IPS DF 6.9 (cell line): ENCODE data around the gene KRTAP10-3.
"Not testable (repeated sequence)": the region's sequence is repeated elsewhere in the genome, so short reads cannot be mapped to it uniquely, and the experiment has no call there.

Source experiments
- DNase-seq: peaks from one replicate; pipeline ENCODE4 v3.0.0-alpha.2; 2013; ENCODE audit warnings: low read depth, low spot score
- H3K27ac ChIP-seq: one replicate; pipeline ENCODE4 v1.5.1; 2013; ENCODE audit warnings: low read length, control low read depth
- H3K27me3 ChIP-seq: 2 replicates; pipeline ENCODE4 v1.6.1; 2013; ENCODE audit warnings: mild to moderate bottlenecking, low read length; ENCODE audit not compliant: control insufficient read depth, insufficient read depth
- H3K36me3 ChIP-seq: 2 replicates; pipeline ENCODE4 v1.6.1; 2013; ENCODE audit warnings: low read length; ENCODE audit not compliant: control insufficient read depth, insufficient read depth
- H3K4me1 ChIP-seq: 2 replicates; pipeline ENCODE4 v1.6.1; 2013; ENCODE audit warnings: low read length; ENCODE audit not compliant: control insufficient read depth, insufficient read depth
- H3K4me3 ChIP-seq: 2 replicates; pipeline ENCODE4 v1.5.1; 2013; ENCODE audit warnings: mild to moderate bottlenecking, low read length
- H3K9me3 ChIP-seq: 2 replicates; pipeline ENCODE4 v1.6.1; 2013; ENCODE audit warnings: low read length, inconsistent platforms; ENCODE audit not compliant: control insufficient read depth, insufficient read depth
- WGBS: extraction: QIAGEN DNeasy Blood & Tissue Kit; methylation state at CpG from one replicate; pipeline ENCODE4 v1.1.7; 2013; ENCODE audit warnings: mixed read lengths, missing lambda C conversion rate; ENCODE audit not compliant: insufficient read length, insufficient coverage; 5-methylcytosine and 5-hydroxymethylcytosine counted together

The KRTAP10-3 gene

DNA sequence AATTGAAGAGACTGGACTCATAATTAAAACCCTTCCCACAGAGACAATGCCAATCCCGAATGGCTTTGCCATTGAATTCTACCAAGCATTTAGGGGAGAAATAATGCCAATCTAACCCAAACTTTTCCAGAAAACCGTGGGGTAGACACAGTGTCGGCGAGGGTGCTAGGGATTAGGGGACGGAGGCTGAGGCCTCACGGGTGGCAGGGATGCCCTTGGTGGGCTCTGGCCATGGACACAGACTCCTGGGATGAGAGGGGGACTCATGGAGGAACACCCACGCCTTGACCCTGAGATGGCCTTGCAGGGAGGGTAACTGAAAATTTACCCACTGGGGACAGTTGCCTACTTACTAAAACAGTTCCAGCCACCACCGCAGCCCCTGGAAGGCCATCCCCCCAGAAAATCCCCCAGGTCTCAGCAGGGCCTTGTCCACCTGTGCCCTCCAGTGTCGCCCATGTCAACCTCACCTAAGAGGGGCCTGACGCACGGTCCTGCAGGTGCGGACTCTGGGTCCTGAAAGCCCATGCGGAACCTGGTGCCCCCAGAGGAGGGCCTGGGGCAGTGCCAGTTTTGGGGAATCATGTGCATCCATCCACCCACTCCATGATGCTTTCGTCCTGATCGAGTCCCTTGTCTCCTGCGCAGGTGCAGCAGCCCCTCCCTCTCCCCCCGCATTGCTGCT is 19.9 kb upstream of the KRTAP10-3 start:
- H3K4me1 ChIP-seq, result 0 out of 2 replicates have a peak, but pooled peaks cover 3% of the 10 kb centered on the region
- H3K36me3 ChIP-seq, result no peaks in the 10 kb centered on the region
- no peaks in the 10 kb centered on the region for H3K27me3 ChIP-seq
- no peak for DNase-seq
- no peak overlapping the region for H3K4me3 ChIP-seq
- no CpG with 5 or more reads among the region's 17 CpGs for WGBS
- H3K9me3 ChIP-seq, result no peaks in the 10 kb centered on the region; the same call in 1 of the 2 replicates
- no peak overlapping the region for H3K27ac ChIP-seq

DNA sequence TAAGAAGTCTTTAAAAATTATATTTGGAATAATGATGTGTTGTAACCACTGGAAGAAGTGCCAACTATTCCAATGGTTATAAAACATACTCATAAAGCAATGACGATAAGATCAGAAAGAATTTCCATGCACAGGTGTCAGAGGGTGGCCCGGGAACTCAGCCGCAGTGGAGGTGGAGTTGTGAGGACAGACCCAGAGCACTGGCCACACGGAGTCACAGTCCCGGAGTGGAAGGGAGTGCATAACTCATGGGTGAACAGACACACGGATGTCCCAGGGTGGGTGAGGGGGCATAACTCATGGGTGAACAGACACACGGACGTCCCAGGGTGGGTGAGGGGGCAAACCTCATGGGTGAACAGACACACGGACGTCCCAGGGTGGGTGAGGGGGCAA is 17.4 kb upstream of the KRTAP10-3 start:
- Histone ChIP-seq H3K27me3 (no peaks in the 10 kb centered on the region), H3K9me3 (no peaks in the 10 kb centered on the region; the same call in 1 of the 2 replicates), H3K4me3 (no peak overlapping the region), H3K4me1 (0 out of 2 replicates have a peak, but pooled peaks cover 3% of the 10 kb centered on the region), H3K36me3 (no peaks in the 10 kb centered on the region), H3K27ac (no peak overlapping the region)
- no CpG with 5 or more reads among the region's 10 CpGs for WGBS
- DNase-seq, result no peak

DNA sequence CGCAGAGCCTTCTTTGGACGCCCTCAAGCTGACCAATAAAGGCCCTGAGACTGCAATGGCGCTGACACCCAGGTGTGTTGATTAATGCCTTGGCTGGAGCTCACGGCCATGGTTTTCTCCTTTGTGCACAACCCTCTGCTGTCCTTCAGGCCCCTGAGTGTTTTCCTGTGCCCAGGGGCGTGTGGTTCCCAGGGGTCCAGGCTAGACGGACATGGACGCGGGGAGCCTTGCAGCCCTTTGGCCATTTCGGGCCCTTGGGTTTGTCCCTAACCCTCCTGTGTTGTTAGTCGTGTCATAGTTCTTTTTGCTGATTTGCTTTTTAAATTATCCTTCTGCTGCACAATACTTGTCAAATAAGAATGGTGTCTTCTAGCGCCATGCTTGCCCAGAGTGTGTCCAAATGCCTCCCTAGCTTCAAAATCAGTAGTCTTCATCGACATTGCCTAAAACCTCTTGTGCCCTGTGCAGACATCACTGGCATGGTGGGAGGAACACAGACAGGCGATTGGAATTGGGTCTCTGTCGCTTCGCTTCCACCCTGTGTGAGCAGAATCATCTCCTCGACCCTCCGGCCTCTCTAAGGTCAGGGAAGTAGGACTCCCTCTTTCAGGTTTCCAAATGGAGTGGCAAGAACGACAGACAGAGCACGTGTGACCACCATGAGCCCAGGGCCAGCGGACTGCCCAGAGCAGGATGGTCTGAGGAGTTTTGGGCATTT is 16.9 kb upstream of the KRTAP10-3 start:
- DNase-seq, result no peak
- Histone ChIP-seq H3K27me3 (no peaks in the 10 kb centered on the region), H3K9me3 (no peaks in the 10 kb centered on the region; the same call in 1 of the 2 replicates), H3K4me3 (no peak overlapping the region), H3K36me3 (no peaks in the 10 kb centered on the region), H3K27ac (no peak overlapping the region), H3K4me1 (0 out of 2 replicates have a peak, but pooled peaks cover 3% of the 10 kb centered on the region)
- no CpG with 5 or more reads among the region's 20 CpGs for WGBS

DNA sequence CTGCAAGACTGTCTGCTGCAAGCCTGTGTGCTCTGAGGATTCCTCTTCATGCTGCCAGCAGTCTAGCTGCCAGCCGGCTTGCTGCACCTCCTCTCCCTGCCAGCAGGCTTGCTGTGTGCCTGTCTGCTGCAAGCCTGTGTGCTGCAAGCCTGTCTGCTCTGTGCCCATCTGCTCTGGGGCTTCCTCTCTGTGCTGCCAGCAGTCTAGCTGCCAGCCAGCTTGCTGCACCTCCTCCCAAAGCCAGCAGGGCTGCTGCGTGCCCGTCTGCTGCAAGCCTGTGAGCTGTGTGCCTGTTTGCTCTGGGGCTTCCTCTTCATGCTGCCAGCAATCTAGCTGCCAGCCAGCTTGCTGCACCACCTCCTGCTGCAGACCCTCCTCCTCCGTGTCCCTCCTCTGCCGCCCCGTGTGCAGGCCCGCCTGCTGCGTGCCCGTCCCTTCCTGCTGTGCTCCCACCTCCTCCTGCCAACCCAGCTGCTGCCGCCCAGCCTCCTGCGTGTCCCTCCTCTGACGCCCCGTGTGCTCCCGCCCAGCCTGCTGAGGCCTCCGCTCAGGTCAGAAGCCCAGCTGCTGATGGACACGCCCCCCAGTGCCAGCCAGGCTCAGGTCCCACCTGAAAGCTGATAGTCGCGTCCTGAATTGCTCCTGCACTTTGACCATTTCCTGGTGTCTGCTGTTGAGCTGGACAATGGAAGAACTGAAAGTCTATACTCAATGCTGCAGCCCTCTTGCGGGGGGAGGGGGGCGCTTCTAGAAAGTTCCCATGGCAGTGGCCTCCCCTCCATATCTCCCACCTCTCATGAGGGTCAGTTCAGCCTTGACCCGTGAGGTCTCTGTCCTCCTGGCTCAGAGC is 16.1 kb upstream of the KRTAP10-3 start:
- no peak overlapping the region for H3K4me3 ChIP-seq
- no peaks in the 10 kb centered on the region; the same call in 1 of the 2 replicates for H3K9me3 ChIP-seq
- no peaks in the 10 kb centered on the region for H3K36me3 ChIP-seq
- no peaks in the 10 kb centered on the region for H3K27me3 ChIP-seq
- no peak overlapping the region for H3K27ac ChIP-seq
- DNase-seq, result no peak
- 0 out of 2 replicates have a peak, but pooled peaks cover 3% of the 10 kb centered on the region for H3K4me1 ChIP-seq
- no CpG with 5 or more reads among the region's 21 CpGs for WGBS

DNA sequence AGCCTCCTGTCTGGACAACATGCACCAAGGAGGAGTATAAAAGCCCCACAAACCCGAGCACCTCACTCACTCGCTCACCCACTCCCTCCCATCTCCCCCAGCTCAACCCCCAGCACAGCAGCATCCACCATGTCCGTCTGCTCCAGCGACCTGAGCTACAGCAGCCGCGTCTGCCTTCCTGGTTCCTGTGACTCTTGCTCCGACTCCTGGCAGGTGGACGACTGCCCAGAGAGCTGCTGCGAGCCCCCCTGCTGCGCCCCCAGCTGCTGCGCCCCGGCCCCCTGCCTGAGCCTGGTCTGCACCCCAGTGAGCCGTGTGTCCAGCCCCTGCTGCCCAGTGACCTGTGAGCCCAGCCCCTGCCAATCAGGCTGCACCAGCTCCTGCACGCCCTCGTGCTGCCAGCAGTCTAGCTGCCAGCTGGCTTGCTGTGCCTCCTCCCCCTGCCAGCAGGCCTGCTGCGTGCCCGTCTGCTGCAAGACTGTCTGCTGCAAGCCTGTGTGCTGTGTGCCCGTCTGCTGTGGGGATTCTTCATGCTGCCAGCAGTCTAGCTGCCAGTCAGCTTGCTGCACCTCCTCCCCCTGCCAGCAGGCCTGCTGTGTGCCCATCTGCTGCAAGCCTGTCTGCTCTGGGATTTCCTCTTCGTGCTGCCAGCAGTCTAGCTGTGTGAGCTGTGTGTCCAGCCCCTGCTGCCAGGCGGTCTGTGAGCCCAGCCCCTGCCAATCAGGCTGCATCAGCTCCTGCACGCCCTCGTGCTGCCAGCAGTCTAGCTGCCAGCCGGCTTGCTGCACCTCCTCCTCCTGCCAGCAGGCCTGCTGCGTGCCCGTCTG is 15.2 kb upstream of the KRTAP10-3 start, which contains the start of gene KRTAP10-4:
TSS of gene KRTAP10-4 (plus strand) at position 100 of the 827 bp plus-strand sequence. CDS start at position 130, 30 bp downstream.
- H3K4me3 ChIP-seq, H3K27ac ChIP-seq, H3K27me3 ChIP-seq, H3K4me1 ChIP-seq, H3K36me3 ChIP-seq, H3K9me3 ChIP-seq, DNase-seq: not testable (repeated sequence)
- no CpG with 5 or more reads among the region's 25 CpGs for WGBS

DNA sequence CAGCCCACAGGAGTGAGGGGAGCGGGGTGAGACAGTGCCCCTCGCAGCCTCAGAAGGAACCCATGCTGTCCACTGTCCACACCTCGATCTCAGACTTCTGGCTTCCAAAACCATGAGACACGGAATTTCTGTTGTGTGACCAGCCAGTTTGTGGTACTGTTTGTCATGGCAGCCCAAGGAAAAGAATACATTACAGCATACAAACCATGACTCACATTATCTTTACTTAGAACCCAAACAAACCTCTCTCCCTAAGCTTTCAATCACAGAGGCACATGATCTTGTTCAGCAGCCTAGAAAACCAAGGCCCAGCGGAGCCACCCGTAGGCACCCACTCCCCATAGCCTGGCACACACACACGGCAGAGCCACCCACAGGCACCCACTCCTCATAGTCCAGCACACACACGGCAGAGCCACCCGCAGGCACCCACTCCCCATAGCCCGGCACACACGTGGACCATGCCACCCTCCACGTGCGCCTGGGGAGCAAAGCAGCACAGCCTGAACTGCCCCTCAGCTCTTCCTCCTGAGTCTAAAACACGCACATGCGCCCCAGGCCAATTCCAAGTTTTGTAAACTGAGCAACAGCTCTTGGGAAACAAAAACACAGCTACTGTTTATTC is 14.5 kb upstream of the KRTAP10-3 start:
- Histone ChIP-seq H3K4me3 (no peak overlapping the region), H3K27me3 (no peaks in the 10 kb centered on the region), H3K27ac (no peak overlapping the region), H3K36me3 (peaks cover 4% of the 10 kb centered on the region; the same call in 1 of the 2 replicates), H3K4me1 (0 out of 2 replicates have a peak, but pooled peaks cover 3% of the 10 kb centered on the region), H3K9me3 (no peaks in the 10 kb centered on the region; the same call in 1 of the 2 replicates)
- no CpG with 5 or more reads among the region's 15 CpGs for WGBS
- no peak for DNase-seq

DNA sequence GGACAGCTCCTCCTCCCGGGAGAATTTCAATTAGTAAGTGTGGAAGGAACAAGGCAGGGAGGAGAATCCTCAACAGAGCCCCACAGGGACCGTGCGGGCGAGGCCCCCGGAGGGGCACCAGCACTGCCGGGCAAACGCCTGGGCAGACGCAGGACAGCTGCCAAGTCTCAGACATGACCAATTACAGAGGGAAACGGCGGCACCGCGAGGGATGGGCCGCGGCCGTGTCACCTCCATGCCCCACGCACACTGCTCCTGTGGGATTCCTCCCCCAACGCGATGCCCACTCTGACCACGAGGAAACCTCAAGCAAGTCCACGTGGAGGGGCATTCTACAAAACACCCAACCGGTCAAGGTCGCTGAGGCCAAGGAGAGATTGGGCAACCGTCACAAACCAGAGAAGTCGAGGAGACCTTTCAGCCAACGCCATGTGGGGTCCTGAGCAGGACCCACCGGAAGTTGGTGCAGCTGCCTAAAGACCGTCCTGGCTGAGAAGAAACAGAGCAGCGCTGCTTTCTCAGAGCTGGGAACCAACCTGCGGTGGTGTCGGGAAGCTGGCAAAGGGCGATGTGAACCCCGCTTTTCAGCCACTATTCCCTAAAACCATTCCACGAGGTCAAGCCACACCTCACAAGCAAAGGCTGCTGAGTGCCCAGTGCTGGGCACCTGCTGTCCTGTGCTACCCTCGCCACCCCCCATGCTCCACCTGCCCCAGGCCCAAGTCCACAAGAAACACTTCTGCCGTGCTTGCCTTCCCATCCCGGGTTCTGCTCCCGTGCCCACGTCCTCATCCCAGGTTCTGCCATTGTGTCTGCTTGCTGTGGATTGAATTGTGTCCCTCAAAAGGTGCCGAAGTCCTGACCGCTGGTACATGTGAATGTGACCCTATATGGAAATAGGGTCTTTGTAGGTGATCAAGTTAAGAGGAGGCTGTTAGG is 13.5 kb upstream of the KRTAP10-3 start:
- no peaks in the 10 kb centered on the region for H3K27me3 ChIP-seq
- WGBS, result no CpG with 5 or more reads among the region's 40 CpGs

DNA sequence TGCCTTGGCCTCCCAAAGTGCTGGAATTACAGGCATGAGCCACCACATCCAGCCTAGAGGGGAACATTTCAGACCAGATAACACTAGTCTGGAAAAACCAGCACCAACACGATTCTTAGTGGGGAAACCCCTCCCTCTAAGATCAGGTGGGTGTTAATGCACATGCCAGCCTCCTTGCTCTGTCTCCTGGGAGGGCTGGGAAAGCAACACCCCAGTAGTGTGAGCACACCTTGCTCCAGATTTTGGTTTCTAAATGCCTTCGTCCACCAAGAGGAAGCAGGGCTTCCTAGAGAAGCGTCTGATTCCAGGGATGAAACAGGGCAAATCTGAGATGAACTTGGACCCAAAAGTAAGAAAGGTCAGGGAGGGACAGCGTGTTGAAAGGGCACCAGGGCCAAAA is 12.7 kb upstream of the KRTAP10-3 start:
- H3K27ac ChIP-seq, result no peak overlapping the region
- H3K36me3 ChIP-seq, result peaks cover 4% of the 10 kb centered on the region; the same call in 1 of the 2 replicates
- no peak for DNase-seq
- no CpG with 5 or more reads among the region's 4 CpGs for WGBS
- 0 out of 2 replicates have a peak, but pooled peaks cover 3% of the 10 kb centered on the region for H3K4me1 ChIP-seq
- no peak overlapping the region for H3K4me3 ChIP-seq
- H3K9me3 ChIP-seq, result no peaks in the 10 kb centered on the region
- no peaks in the 10 kb centered on the region for H3K27me3 ChIP-seq

More for the DNA sequence above, 13.5 kb upstream of the KRTAP10-3 start:
- Histone ChIP-seq H3K4me1 (0 out of 2 replicates have a peak, but pooled peaks cover 3% of the 10 kb centered on the region), H3K4me3 (no peak overlapping the region), H3K9me3 (no peaks in the 10 kb centered on the region), H3K36me3 (peaks cover 4% of the 10 kb centered on the region; the same call in 1 of the 2 replicates), H3K27ac (no peak overlapping the region)
- DNase-seq, result no peak
